ENCODE measurements around the gene KRTAP6-1.

GRCh38 chr21:30590297-30590696, 23.4 kb downstream of the KRTAP6-1 start, which contains the start of gene KRTAP22-2:
- TF ChIP-seq REST (IDR thresholded peaks at IDR 0.05; ENCODE audit: insufficient replicate concordance, low read depth) (no peak), CTCF (IDR thresholded peaks at IDR 0.05; ENCODE audit: insufficient read depth, low read length) (no peak)

All from HL-60 (cell line).